GM19328 (cell line): ENCODE results near the gene RBM8A.
A peak's percentile ranks its signal among the peaks of the same experiment; 100 is the strongest.
"Not testable (repeated sequence)": the region's sequence is repeated elsewhere in the genome, so short reads cannot be mapped to it uniquely, and the experiment has no call there.

ENCODE experiments used
- ATAC-seq: cut with Tn5 transposase; IDR thresholded peaks from one replicate; pipeline ENCODE4 v1.9.1; 2021; ENCODE audit warnings: mild to moderate bottlenecking, moderate library complexity; ENCODE audit not compliant: unreplicated experiment

RBM8A gene

GRCh38 chr1:145956781-145957442, 29.6 kb upstream of the RBM8A start:
- ATAC-seq: no peak

- ATAC-seq: no peak
Observed at GRCh38 chr1:145956361-145956760, 29.1 kb upstream of the RBM8A start.

- ATAC-seq: no peak
Observed at GRCh38 chr1:145955436-145955835, 28.2 kb upstream of the RBM8A start.

GRCh38 chr1:145953861-145954260, 26.6 kb upstream of the RBM8A start:
- ATAC-seq: no peak

- ATAC-seq: no peak
Observed at GRCh38 chr1:145952903-145953302, 25.6 kb upstream of the RBM8A start.

- ATAC-seq: no peak
Observed at GRCh38 chr1:145951526-145951925, 24.2 kb upstream of the RBM8A start.

GRCh38 chr1:145949219-145949618, 21.9 kb upstream of the RBM8A start:
- no peak for ATAC-seq

- ATAC-seq: no peak
Observed at GRCh38 chr1:145947551-145947950, 20.3 kb upstream of the RBM8A start.

GRCh38 chr1:145946477-145946986, 19.2 kb upstream of the RBM8A start:
- no peak for ATAC-seq

GRCh38 chr1:145944532-145944931, 17.2 kb upstream of the RBM8A start:
- ATAC-seq: no peak

GRCh38 chr1:145942871-145943270, 15.6 kb upstream of the RBM8A start:
- no peak for ATAC-seq

GRCh38 chr1:145942405-145942804, 15.1 kb upstream of the RBM8A start:
- no peak for ATAC-seq

GRCh38 chr1:145937436-145937835, 10.2 kb upstream of the RBM8A start:
- no peak for ATAC-seq

GRCh38 chr1:145936247-145936646, 9.0 kb upstream of the RBM8A start:
- ATAC-seq: no peak

- no peak for ATAC-seq
Observed at GRCh38 chr1:145935708-145936107, 8.4 kb upstream of the RBM8A start.

- ATAC-seq: not testable (repeated sequence)
Observed at GRCh38 chr1:145932522-145933009, 5.3 kb upstream of the RBM8A start.

- ATAC-seq: no peak
Observed at GRCh38 chr1:145927916-145928643, 796 bp upstream of the RBM8A start.

GRCh38 chr1:145926686-145927062, 610 bp downstream of the RBM8A start:
- no peak for ATAC-seq

- no peak for ATAC-seq
Observed at GRCh38 chr1:145922266-145922665, 5.0 kb downstream of the RBM8A start.

GRCh38 chr1:145920297-145920696, 7.0 kb downstream of the RBM8A start:
- not testable (repeated sequence) for ATAC-seq

- ATAC-seq: peak; percentile 86
Observed at GRCh38 chr1:145918992-145919939, 8.0 kb downstream of the RBM8A start.
